ENCODE results near the gene FBXL20.
A peak's percentile ranks its signal among the peaks of the same experiment; 100 is the strongest.
"Not testable (repeated sequence)": the region's sequence is repeated elsewhere in the genome, so short reads cannot be mapped to it uniquely, and the experiment has no call there.

The FBXL20 gene

GRCh38 chr17:39270923-39271322 is 130.5 kb downstream of the FBXL20 start:
- peak; percentile 64 for TF ChIP-seq CTCF (conservative IDR thresholded peaks at IDR 0.05)
- H3K27ac ChIP-seq, result no peak overlapping the region

GRCh38 chr17:39264119-39264518 is 137.3 kb downstream of the FBXL20 start:
- H3K27ac ChIP-seq, result no peak overlapping the region
- TF ChIP-seq CTCF (conservative IDR thresholded peaks at IDR 0.05), result no peak

- peak; percentile 26 for TF ChIP-seq CTCF (conservative IDR thresholded peaks at IDR 0.05)
- no peak overlapping the region for H3K27ac ChIP-seq
Measured at GRCh38 chr17:39261286-39261685, 140.1 kb downstream of the FBXL20 start.

GRCh38 chr17:39252788-39253460 is 148.5 kb downstream of the FBXL20 start:
- no peak overlapping the region for H3K27ac ChIP-seq
- no peak for TF ChIP-seq CTCF (conservative IDR thresholded peaks at IDR 0.05)

GRCh38 chr17:39251997-39252396 is 149.4 kb downstream of the FBXL20 start:
- H3K27ac ChIP-seq, result no peak overlapping the region
- no peak for TF ChIP-seq CTCF (conservative IDR thresholded peaks at IDR 0.05)

- H3K27ac ChIP-seq, result not testable (repeated sequence)
Measured at GRCh38 chr17:39250076-39250475, 151.3 kb downstream of the FBXL20 start.

DNA sequence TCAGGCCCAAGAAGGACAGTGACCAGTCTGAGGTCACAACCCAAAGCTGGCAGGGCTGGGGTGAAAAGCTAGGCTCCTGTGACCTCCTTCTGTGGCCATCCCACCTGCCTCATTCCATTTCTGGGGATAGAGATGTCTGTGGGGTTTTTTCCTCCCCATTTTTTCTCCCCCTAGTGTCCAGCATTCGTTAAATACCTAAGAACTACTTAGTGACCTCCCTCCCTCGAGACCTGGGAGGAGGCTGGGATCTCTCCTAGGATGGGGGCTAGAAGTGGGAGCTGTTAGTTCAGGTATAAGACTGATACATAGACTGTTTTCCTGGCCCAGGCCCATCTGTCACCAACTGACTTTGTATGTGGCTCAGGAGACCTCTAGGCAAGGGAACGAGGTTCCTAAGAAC is 155.2 kb downstream of the FBXL20 start:
- H3K27ac ChIP-seq, result no peak overlapping the region
- no peak for TF ChIP-seq CTCF (conservative IDR thresholded peaks at IDR 0.05)
